Peyer's patch (tissue), 4 donors: ENCODE data around the gene CAVIN3. TPM values are rescaled to one million over a fixed set of nuclear protein-coding genes. Genes with fewer than 3 reads are reported as not detected.

ENCODE experiments used
- DNase-seq, 3 donors: peaks; one replicate each; pipeline ENCODE4 v3.0.0-alpha.2; 2017 to 2019
- H3K27ac ChIP-seq, 4 donors: fragments of 200-600 bp; sonication (generic); one replicate each; pipeline ENCODE4 v1.5.1; 2016 to 2019
- H3K27me3 ChIP-seq, 2 donors: fragments of 200-600 bp; sonication (generic); one replicate each; pipeline ENCODE4 v1.5.1; 2019
- H3K36me3 ChIP-seq, 3 donors: fragments of 200-600 bp; sonication (generic); one replicate each; pipeline ENCODE4 v1.5.1; 2016 to 2019
- H3K4me1 ChIP-seq, 4 donors: fragments of 200-600 bp; sonication (generic); one replicate each; pipeline ENCODE4 v1.5.1; 2016 to 2019
- H3K4me3 ChIP-seq, 4 donors: fragments of 200-600 bp; sonication (generic); 1 replicate in 3 of 4; 2 replicates in 1 of 4; pipeline ENCODE4 v1.5.1; 2016 to 2019; ENCODE audit warnings: mild to moderate bottlenecking in 1 of 4
- H3K9me3 ChIP-seq, 4 donors: fragments of 200-600 bp; sonication (generic); one replicate each; pipeline ENCODE4 v1.5.1; 2016 to 2019; ENCODE audit warnings: mild to moderate bottlenecking in 1 of 4
- POLR2A ChIP-seq, 2 donors: fragments of 450-650 bp; IDR thresholded peaks; one replicate each; pipeline ENCODE4 v1.5.1; 2017; ENCODE audit warnings: antibody characterized with exemption in 2 of 2, mild to moderate bottlenecking in 2 of 2, moderate library complexity in 2 of 2
- total RNA-seq, 4 donors: library from RNA; depleted of rRNA; stranded (reverse); fragments of >200 nt; gene quantifications; one replicate each; pipeline ENCODE4 v1.1.0, GENCODE V29; 2016
- TF ChIP-seq, protein P1 (sequence below), 6 experiments: fragments of 450-650 bp in 4 of 6; fragments of 200-600 bp in 2 of 6; sonication (generic) in 1 of 6; IDR thresholded peaks; one replicate each; pipeline ENCODE4 v1.5.1; 2017 to 2019; ENCODE audit warnings: antibody characterized with exemption in 6 of 6, mild to moderate bottlenecking in 3 of 6, moderate library complexity in 1 of 6

CAVIN3 gene, protein sequence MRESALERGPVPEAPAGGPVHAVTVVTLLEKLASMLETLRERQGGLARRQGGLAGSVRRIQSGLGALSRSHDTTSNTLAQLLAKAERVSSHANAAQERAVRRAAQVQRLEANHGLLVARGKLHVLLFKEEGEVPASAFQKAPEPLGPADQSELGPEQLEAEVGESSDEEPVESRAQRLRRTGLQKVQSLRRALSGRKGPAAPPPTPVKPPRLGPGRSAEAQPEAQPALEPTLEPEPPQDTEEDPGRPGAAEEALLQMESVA
- 10 to 100 TPM in 3 of 4 donors, 1 to 10 TPM in 1; 6.5 to 40.4 (median 17.2) TPM for total RNA-seq

DNA sequence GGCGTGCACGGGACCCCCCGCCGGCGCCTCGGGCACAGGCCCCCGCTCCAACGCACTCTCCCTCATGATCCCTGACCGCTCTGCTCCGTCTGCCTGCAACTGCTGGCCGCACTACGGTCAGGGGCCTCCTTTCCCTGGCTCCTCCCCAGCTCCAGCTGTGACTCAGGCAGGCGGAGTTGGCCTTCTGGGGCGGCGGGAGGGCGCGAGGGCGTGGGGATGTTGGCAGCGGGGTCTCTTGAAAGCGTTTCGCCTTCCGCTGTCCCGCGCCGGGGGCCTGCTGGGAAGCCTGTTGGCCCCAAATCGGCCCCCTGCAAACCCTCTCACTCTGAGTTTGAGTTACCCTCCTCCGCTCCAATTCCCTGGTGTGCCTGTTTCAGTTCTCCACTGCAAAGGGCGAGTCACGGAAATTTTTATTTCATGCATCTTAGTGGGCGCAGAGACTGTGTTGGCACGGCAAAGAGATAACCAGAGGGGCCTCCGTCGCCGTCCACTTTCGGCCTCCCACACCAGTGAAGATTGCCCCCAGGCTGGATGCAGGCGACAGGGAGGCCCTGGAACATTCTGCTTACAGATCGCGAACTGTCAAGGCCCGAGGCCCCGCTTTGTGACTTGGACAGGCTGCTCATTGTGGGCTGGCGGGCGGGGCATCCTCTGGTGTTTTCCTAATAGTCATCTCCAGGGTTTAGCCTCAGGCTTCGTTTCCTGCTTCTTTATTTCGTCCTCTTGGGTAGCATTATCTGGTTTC, at the start of gene CAVIN3:
CAVIN3 (minus strand) TSS at position 91 of the 745 bp plus-strand sequence; CDS start at position 66, 25 bp downstream.
- no peaks in the 10 kb centered on the region for H3K27me3 ChIP-seq
- peak; percentile 34 to 67 (median 67) for DNase-seq
- TF ChIP-seq, protein P1, sequence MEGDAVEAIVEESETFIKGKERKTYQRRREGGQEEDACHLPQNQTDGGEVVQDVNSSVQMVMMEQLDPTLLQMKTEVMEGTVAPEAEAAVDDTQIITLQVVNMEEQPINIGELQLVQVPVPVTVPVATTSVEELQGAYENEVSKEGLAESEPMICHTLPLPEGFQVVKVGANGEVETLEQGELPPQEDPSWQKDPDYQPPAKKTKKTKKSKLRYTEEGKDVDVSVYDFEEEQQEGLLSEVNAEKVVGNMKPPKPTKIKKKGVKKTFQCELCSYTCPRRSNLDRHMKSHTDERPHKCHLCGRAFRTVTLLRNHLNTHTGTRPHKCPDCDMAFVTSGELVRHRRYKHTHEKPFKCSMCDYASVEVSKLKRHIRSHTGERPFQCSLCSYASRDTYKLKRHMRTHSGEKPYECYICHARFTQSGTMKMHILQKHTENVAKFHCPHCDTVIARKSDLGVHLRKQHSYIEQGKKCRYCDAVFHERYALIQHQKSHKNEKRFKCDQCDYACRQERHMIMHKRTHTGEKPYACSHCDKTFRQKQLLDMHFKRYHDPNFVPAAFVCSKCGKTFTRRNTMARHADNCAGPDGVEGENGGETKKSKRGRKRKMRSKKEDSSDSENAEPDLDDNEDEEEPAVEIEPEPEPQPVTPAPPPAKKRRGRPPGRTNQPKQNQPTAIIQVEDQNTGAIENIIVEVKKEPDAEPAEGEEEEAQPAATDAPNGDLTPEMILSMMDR (IDR thresholded peaks at IDR 0.05) = no peak
- TF ChIP-seq POLR2A (IDR thresholded peaks at IDR 0.05) = peak in 1 of 2 donors; percentile 8
- H3K36me3 ChIP-seq = no peaks in the 10 kb centered on the region
- no peaks in the 10 kb centered on the region for H3K9me3 ChIP-seq
- H3K27ac ChIP-seq = peak within 1 kb of the TSS; percentile 77 to 95 (median 84)
- H3K4me3 ChIP-seq = peak within 1 kb of the TSS; percentile 21 to 59 (median 40)
- H3K4me1 ChIP-seq = peaks cover 0 to 7% (median 0%) of the 10 kb centered on the region in 4 donors

DNA sequence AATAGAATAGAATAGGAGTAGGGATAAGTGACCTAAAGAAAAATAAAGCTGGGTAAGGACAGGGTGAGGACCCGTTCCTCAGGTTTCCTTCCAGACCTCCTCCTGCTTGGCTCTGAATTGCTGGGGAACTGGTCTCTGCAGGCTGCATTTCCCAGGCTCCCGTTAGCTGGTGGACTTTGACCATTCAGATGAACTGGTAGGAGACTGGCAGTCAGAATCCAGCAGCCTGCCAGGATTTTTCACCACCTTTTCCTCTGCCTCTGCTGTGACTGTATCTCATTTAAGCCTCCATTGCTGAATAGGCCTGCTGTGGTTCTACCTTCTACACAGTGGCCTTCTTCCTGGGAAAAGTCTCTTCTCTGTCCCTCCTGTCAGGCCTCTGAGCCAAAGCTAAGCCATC, 45.4 kb upstream of the CAVIN3 start:
- no peaks in the 10 kb centered on the region for H3K36me3 ChIP-seq
- no peak overlapping the region for H3K4me3 ChIP-seq
- no peaks in the 10 kb centered on the region for H3K27me3 ChIP-seq
- no peaks in the 10 kb centered on the region for H3K9me3 ChIP-seq
- H3K27ac ChIP-seq = no peak overlapping the region
- no peak for DNase-seq
- TF ChIP-seq POLR2A (IDR thresholded peaks at IDR 0.05) = no peak
- TF ChIP-seq, protein P1 (IDR thresholded peaks at IDR 0.05) = no peak
- H3K4me1 ChIP-seq = no peaks in the 10 kb centered on the region

DNA sequence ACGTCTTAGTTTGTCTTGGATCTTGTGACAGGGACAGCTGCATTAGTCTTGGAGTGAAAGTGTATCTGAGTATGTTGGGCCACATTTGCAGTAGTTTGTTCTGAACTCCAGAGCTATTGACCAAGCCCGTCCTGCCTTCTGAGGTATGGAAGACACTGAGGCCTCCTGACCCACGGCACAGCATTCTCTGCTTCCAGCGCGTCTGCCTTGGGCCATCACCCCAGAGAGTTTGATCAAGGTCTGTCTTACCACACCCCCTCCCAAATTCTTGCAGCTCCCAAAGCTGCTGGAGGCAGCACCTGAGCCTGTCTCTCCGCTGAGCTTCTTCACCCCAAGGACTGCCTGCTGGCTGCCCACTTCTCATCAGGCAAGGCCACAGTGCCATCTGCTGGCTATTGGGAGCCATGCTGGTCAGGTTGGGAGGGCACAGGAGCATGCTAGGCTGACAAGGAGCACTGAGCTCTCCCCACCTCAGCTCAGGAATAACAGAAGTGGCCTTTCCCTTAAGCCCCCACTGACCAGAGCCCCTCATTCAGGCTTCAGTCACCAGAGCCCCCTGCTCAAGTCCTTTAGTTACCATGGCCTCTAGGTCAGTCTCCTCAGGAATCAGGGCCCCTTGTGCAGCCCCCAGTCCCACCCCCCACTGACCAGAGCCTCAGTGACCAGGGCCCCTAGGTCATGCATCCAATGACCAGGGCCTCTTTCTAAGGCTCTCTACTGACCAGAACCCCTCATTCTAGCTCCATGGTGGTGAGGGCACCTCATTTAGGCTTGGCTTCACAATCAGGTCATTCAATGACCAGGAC, 42.8 kb upstream of the CAVIN3 start:
- no peaks in the 10 kb centered on the region for H3K36me3 ChIP-seq
- no peaks in the 10 kb centered on the region for H3K27me3 ChIP-seq
- no peaks in the 10 kb centered on the region for H3K9me3 ChIP-seq
- TF ChIP-seq, protein P1 (IDR thresholded peaks at IDR 0.05) = peak in 5 of 6 experiments; percentile 27 to 77 (median 67)
- TF ChIP-seq POLR2A (IDR thresholded peaks at IDR 0.05) = no peak
- no peak overlapping the region for H3K4me3 ChIP-seq
- peak; percentile 50 to 85 (median 75) for DNase-seq
- no peak overlapping the region for H3K27ac ChIP-seq
- no peaks in the 10 kb centered on the region for H3K4me1 ChIP-seq

DNA sequence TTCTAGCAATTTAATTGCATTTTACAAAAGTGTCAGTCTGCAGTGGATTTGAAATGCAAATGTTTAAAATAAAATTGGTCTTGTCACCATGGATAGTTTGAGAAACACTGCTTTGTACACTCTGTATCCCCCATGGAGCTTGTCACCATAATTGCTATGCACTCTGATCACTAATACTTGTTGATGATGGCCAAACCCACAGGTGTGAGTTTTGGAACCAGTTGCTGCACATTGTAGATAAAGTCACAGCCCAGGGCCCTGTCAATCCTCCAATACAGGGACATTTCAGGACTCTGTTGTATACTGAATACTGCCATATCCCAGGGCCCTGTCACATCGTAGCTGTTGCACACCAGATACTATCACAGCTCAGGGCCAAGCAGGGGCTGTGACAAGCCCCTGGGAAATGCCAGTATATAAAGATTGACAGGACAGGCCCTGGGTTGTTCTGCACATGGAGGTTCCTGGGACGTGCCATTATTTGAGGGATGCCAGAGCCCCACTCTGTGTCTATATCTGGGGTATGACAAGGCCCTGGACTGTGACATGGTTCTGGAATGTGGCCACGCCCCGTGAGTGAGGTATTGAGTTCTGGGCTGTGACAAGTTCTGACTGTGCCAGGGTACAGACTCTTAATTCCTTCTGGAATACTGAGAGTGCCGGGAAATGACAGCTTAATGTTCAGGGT, 42.0 kb upstream of the CAVIN3 start:
- no peak for TF ChIP-seq POLR2A (IDR thresholded peaks at IDR 0.05)
- TF ChIP-seq, protein P1 (IDR thresholded peaks at IDR 0.05) = no peak
- H3K9me3 ChIP-seq = no peaks in the 10 kb centered on the region
- no peak for DNase-seq
- H3K27me3 ChIP-seq = no peaks in the 10 kb centered on the region
- no peaks in the 10 kb centered on the region for H3K36me3 ChIP-seq
- H3K27ac ChIP-seq = no peak overlapping the region
- no peaks in the 10 kb centered on the region for H3K4me1 ChIP-seq
- H3K4me3 ChIP-seq = no peak overlapping the region

DNA sequence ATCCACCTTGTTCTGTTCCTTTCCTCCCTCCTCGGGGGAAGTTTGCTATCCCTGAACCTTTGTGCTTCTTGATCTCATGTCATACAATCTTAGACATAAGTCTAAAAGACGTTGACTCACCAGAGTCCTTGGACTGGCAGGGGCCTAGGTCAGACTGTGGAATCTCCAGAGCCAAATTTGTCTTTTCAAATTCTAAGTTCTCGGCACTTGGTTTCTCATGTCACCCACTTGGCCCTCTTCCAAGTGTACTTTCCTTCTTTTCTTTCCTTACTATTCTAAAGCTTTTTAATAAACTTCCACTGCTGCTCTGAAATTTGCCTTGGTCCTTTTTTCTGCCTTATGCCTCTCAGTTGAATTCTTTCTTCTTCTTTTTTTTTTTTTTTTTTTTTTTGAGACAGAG, 39.9 kb upstream of the CAVIN3 start:
- Histone ChIP-seq H3K27me3 (no peaks in the 10 kb centered on the region), H3K9me3 (no peaks in the 10 kb centered on the region), H3K4me3 (no peak overlapping the region), H3K4me1 (no peaks in the 10 kb centered on the region), H3K36me3 (no peaks in the 10 kb centered on the region), H3K27ac (no peak overlapping the region)
- no peak for TF ChIP-seq POLR2A (IDR thresholded peaks at IDR 0.05)
- TF ChIP-seq, protein P1 (IDR thresholded peaks at IDR 0.05) = no peak
- no peak for DNase-seq
